ENCODE data around the gene RABEP1. TPM values are rescaled to one million over a fixed set of nuclear protein-coding genes. Genes with fewer than 3 reads are reported as not detected.

The RABEP1 gene
- total and polyA plus RNA-seq, 12 donors: 21.1 to 64.5 (median 46.5) TPM

DNA sequence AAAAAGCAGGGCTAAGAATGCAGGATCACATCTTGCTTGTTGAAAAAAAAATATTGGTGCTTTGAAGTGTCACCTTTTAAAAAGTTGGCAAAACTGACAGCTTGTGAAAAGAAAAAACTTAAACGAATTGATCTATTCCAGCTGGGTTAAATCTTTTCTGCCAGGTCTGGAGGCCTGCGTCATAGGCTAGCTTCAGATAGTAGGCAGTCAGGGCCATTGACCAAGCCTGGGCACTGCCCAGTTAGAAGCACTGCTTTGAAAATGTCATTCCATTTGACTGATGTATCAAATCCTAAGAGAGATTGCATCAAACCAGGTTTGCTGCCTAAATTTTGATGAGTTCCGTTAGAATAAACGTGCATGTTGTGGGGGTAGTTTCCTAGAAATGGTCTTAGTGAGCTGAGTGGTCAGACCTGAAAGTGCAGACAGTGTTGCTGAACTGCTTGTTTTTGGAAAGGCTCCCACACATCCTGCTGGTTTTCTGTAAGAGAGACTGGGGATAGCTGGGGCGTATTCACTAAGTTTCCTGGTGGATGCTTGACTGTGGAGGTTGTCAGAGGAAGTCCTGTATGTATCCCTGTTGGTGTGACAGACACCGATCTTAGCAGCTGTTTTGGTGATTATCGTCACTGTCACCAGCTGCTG is 98.5 kb downstream of the RABEP1 start:
- DNase-seq: peak in 5 of 7 donors; percentile 29 to 61 (median 33)
- whole genome bisulfite sequencing, 4 donors: 69 to 75% (median 73%) methylated on average over 5 to 7 of the region's 7 CpGs
- Histone ChIP-seq H3K27ac (peak overlapping the region in 2 of 5 donors; percentile 4 to 21), H3K36me3 (replicated peaks in 1 of 2) (peaks cover 0 to 98% of the 10 kb centered on the region in 2 donors), H3K9me3 (replicated peaks in 1 of 3) (no peaks in the 10 kb centered on the region), H3K4me1 (replicated peaks in 1 of 2) (no peaks in the 10 kb centered on the region), H3K27me3 (no peaks in the 10 kb centered on the region), H3K4me3 (no peak overlapping the region)
- intact Hi-C loops (cut with DNase I): no loop called here
- TF ChIP-seq, protein P1, sequence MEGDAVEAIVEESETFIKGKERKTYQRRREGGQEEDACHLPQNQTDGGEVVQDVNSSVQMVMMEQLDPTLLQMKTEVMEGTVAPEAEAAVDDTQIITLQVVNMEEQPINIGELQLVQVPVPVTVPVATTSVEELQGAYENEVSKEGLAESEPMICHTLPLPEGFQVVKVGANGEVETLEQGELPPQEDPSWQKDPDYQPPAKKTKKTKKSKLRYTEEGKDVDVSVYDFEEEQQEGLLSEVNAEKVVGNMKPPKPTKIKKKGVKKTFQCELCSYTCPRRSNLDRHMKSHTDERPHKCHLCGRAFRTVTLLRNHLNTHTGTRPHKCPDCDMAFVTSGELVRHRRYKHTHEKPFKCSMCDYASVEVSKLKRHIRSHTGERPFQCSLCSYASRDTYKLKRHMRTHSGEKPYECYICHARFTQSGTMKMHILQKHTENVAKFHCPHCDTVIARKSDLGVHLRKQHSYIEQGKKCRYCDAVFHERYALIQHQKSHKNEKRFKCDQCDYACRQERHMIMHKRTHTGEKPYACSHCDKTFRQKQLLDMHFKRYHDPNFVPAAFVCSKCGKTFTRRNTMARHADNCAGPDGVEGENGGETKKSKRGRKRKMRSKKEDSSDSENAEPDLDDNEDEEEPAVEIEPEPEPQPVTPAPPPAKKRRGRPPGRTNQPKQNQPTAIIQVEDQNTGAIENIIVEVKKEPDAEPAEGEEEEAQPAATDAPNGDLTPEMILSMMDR (IDR thresholded peaks at IDR 0.05): no peak
- TF ChIP-seq POLR2A (IDR thresholded peaks at IDR 0.05): no peak

DNA sequence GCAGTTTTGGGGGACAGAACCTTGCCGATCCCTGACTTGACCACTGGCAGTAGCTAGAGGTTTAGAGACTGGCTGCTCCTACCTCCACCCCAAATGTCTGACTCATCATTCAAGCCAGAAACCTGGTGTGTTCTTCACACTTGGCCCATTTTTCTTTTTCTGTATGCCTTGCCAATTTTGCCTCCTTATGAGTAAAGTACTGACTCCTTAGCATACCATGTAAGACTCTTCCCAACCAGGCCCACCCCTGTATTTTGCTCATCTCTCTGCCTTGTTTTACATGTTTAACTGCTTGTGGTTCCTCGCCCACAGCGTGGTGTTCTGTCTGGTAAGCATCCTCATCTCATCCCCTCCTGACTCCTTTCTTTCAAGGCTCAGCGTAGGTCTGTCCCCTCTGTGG is 99.5 kb downstream of the RABEP1 start:
- no peak overlapping the region for H3K27ac ChIP-seq
- intact Hi-C loops (cut with DNase I): no loop called here
- DNase-seq: no peak
- WGBS, 4 donors: 91 to 98% (median 94%) methylated on average over 4 of the region's 4 CpGs
- H3K9me3 ChIP-seq (replicated peaks in 1 of 3): no peaks in the 10 kb centered on the region
- no peaks in the 10 kb centered on the region for H3K27me3 ChIP-seq
- TF ChIP-seq, protein P1 (IDR thresholded peaks at IDR 0.05): no peak
- no peak for TF ChIP-seq POLR2A (IDR thresholded peaks at IDR 0.05)
- no peak overlapping the region for H3K4me3 ChIP-seq
- peaks cover 0 to 98% of the 10 kb centered on the region in 2 donors for H3K36me3 ChIP-seq (replicated peaks in 1 of 2)
- no peaks in the 10 kb centered on the region for H3K4me1 ChIP-seq (replicated peaks in 1 of 2)

DNA sequence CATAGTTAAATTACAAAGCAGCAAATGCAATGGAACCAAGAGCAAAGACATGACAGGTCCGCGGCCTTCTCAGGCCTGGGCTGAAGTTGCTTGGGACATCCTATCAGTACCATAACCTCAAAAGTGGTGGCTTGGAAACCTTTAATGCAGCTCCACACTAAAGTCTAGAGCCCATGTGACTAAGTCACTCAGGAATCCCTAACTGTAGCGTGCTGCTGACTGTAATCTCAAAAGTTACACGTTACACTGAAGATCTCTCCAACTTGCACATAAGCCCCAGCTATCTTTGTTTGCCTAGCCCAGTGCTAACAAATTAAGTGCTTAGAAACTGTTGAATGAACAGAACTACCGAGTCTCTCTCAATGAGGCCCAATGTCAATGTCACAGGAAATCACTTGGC is 109.6 kb downstream of the RABEP1 start:
- Histone ChIP-seq H3K4me1 (replicated peaks in 1 of 2) (no peaks in the 10 kb centered on the region), H3K4me3 (no peak overlapping the region), H3K27ac (no peak overlapping the region), H3K9me3 (replicated peaks in 1 of 3) (no peaks in the 10 kb centered on the region), H3K27me3 (no peaks in the 10 kb centered on the region), H3K36me3 (replicated peaks in 1 of 2) (peaks cover 0 to 79% of the 10 kb centered on the region in 2 donors)
- intact Hi-C loops (cut with DNase I): no loop called here
- no peak for TF ChIP-seq POLR2A (IDR thresholded peaks at IDR 0.05)
- TF ChIP-seq, protein P1 (IDR thresholded peaks at IDR 0.05): no peak
- WGBS, 4 donors: 92 to 100% (median 95%) methylated on average over 5 of the region's 5 CpGs
- no peak for DNase-seq

DNA sequence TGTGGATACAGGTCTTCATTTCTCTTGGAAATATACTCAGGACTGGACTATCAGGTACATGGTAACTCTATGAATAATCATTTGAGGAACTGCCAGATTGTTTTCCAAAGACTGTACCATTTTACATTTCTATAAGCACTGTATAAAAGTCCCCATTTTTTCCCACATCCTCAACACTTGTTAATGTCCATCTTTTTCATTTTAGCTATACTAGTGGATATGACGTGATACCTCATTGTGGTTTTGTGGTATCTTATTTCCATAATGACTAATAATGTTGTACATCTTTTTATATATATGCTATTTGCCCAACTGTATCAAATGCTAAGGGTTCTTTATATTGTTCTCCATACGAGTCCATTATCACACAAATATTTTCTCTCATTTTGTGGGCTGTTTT is 114.5 kb downstream of the RABEP1 start:
- 89 to 95% (median 94%) methylated on average over 2 of the region's 2 CpGs for WGBS, 4 donors
- no peaks in the 10 kb centered on the region for H3K27me3 ChIP-seq
- no peak overlapping the region for H3K27ac ChIP-seq
- H3K4me3 ChIP-seq: no peak overlapping the region
- no peaks in the 10 kb centered on the region for H3K9me3 ChIP-seq (replicated peaks in 1 of 3)
- TF ChIP-seq, protein P1 (IDR thresholded peaks at IDR 0.05): no peak
- TF ChIP-seq POLR2A (IDR thresholded peaks at IDR 0.05): no peak
- no peaks in the 10 kb centered on the region for H3K4me1 ChIP-seq (replicated peaks in 1 of 2)
- intact Hi-C loops (cut with DNase I): no loop called here
- no peak for DNase-seq
- H3K36me3 ChIP-seq (replicated peaks in 1 of 2): peaks cover 0 to 83% of the 10 kb centered on the region in 2 donors

All from adrenal gland (tissue), 12 donors.